Choroid plexus epithelial cell (primary cell): ENCODE data around the gene SLC5A1.
A peak's percentile ranks its signal among the peaks of the same experiment; 100 is the strongest.

Experiments
- DNase-seq: peaks from one replicate; pipeline ENCODE4 v3.0.0-alpha.2; 2010; ENCODE audit warnings: low read depth
- H3K4me3 ChIP-seq: 2 replicates; pipeline ENCODE4 v1.5.1; 2011; ENCODE audit warnings: low read depth, mild to moderate bottlenecking, control low read depth, low read length, moderate library complexity
- CTCF ChIP-seq: conservative IDR thresholded peaks from 2 replicates; pipeline ENCODE4 v1.5.1; 2011; ENCODE audit warnings: low read depth, mild to moderate bottlenecking, control low read depth, inconsistent platforms, low read length, moderate library complexity

SLC5A1 gene

GRCh38 chr22:32031466-32031865, 11.6 kb upstream of the SLC5A1 start:
- TF ChIP-seq CTCF = no peak
- no peak overlapping the region for H3K4me3 ChIP-seq
- DNase-seq = peak; percentile 7

GRCh38 chr22:32034275-32034674, 8.8 kb upstream of the SLC5A1 start:
- DNase-seq = no peak
- no peak for TF ChIP-seq CTCF
- H3K4me3 ChIP-seq = no peak overlapping the region

- no peak for TF ChIP-seq CTCF
- no peak overlapping the region for H3K4me3 ChIP-seq
- DNase-seq = no peak
Observed at GRCh38 chr22:32037236-32037635, 5.8 kb upstream of the SLC5A1 start.

GRCh38 chr22:32040324-32040904, 2.6 kb upstream of the SLC5A1 start:
- H3K4me3 ChIP-seq = no peak overlapping the region
- TF ChIP-seq CTCF = no peak
- DNase-seq = no peak

- H3K4me3 ChIP-seq = no peak overlapping the region
- no peak for DNase-seq
- TF ChIP-seq CTCF = no peak
Observed at GRCh38 chr22:32043391-32043790, 330 bp downstream of the SLC5A1 start.

- no peak for TF ChIP-seq CTCF
- DNase-seq = no peak
- no peak overlapping the region for H3K4me3 ChIP-seq
Observed at GRCh38 chr22:32044477-32044876, 1.4 kb downstream of the SLC5A1 start.

GRCh38 chr22:32044913-32045312, 1.9 kb downstream of the SLC5A1 start:
- no peak for DNase-seq
- no peak overlapping the region for H3K4me3 ChIP-seq
- no peak for TF ChIP-seq CTCF
